ELF-1 (cell line): ENCODE measurements around the gene CCDC187.

Experiments
- DNase-seq: peaks from one replicate; pipeline ENCODE4 v3.0.0-alpha.2; 2016; ENCODE audit warnings: low read depth, low spot score

The CCDC187 gene

DNA sequence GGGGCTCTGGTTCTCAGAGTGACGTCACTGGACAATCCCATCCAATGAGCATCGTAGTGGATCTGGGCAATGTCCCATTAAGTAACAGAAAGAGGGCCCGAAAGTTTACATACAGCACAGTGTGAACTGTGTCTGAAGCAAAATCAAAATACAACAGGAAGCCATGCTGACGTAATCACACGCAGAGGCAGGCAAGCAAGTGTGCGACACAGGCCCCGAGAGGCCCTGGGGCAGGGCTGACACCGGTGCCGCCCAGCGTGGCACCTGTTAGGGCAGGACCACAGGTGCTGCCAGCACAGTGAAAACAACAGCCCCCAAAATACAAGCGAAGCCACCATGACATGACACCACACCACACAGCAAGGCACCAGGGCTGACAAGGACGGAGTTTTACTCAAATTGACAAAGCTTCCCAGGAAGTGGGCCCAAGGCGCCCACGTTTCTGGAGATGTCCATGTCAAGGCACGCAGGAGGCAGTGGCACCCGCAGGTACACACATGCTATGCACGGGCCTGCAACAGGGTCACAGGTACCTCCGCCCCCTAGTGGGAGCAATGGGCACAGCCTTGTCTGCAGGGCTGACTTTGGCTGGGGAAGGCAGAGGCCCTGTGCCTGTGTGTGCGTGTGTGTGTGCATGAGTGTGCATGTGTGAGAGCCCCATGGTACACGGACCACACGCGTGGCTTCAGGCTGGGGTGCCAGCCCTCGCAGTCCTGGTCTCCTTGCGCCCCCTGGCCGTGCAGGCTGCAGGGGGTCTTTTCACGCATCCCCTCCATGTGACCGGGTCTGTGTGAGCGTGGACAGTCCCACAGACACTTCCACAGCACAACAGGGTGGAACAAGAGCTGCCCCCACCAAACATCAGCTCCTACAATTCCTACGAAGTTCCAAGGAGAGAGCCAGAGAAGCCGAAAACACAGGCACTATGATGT, 77.9 kb downstream of the CCDC187 start:
- peak; percentile 81 for DNase-seq

DNA sequence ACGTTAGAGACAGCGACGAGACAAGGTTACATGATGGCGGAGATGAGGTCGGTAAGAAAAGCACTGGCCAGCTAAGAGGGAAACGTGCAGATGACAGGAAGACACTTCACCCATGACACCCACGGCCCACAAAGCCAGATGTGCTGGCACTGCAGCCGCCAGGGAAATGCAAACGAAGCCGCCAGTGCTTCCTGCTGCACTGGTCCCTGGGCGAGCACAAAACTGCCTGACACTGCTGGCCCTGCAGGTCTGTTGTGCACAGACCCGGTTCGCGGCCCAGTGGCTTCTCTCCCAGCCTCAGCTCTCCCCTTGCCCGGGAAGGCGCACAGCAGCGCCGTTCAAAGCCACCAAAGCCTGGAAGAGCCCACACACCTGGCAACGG, 78.5 kb downstream of the CCDC187 start:
- no peak for DNase-seq

DNA sequence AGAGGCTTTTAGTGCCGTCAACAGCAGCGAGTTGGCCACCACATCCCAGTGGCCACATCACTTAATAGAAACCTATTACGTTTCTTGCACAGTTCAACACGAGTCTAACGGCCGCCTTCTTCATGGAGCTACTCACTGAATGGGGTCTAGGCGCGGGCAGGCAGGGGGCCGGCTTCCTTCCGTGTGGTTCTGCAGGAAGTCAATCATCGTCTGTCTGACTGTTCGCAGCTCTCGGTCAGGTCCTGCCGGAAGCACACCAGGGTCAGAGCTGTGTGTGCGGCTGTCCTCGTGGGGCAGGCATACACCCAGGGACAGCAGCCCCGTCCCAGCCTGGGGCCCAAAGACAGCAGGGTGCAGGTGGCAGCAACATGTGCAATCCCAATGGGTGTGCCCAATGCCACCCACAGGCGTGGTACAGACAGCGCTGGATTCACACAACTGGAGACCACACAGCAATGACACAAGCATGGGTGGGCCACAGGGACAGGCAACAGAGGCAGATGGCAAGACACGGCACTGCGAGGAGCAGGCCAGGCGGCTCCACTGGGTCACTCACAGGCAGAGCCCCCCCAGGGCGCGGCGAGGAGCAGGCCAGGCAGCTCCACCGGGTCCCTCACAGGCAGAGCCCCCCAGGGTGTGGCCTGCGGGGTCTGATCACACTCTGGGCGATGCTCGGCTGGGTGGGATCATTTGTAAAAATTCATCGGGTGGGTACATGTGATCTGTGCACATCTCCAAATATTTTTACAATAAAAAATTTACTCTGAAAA, 79.8 kb downstream of the CCDC187 start:
- no peak for DNase-seq

DNA sequence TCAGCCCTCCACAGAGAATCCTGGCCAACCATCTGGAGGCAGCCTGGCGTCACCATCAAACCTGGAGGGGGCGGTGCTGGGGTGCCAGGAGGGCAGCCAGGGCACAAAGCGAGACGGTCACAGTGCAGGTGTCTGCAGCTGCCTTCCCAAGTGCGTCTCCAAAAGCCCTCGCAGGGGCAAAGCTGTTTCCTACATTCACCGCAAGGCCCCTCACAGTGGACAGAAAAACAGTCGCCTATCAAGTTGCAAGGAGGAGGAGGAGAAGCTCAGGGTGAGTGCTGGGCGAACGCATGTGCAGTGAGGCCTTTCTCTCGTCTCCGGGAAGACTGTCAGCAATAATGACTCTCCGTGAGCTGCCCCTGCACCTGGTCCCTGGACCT, 81.0 kb downstream of the CCDC187 start:
- no peak for DNase-seq

DNA sequence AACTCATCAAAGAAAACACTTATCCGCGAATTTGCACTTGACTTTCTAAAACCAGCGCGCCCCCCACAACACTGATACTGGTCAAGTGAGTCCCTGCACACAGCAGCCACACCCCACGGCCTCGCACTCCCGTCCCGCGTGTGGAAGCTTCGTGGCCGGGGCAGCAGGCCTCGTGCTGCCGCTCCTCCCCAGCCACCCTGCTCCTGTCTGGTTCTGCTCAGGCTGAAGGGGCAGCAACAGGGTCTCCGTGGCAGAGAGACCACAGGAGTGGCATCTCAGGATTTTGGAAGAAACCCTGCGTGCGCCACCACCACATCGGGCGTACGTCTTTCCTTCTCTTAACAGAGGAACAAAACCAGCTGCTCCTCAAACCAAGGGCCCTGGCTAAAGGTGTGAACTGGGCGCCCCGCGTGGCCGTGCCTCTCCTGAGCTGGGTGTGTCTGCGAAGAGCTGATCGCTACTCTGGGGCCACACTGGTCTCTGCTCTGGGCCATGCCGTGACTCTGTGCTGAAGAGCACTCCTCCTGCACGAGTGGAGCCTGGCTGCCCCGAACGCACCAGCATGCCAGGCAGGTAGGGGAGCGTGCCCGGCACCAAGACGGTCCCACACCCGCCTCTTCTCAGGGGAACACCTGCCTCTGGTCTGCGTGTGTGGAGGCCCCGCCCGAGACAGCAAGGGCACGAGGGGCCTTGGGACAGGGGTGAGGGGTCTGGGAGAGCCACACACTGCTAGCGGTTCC, 81.6 kb downstream of the CCDC187 start:
- no peak for DNase-seq

DNA sequence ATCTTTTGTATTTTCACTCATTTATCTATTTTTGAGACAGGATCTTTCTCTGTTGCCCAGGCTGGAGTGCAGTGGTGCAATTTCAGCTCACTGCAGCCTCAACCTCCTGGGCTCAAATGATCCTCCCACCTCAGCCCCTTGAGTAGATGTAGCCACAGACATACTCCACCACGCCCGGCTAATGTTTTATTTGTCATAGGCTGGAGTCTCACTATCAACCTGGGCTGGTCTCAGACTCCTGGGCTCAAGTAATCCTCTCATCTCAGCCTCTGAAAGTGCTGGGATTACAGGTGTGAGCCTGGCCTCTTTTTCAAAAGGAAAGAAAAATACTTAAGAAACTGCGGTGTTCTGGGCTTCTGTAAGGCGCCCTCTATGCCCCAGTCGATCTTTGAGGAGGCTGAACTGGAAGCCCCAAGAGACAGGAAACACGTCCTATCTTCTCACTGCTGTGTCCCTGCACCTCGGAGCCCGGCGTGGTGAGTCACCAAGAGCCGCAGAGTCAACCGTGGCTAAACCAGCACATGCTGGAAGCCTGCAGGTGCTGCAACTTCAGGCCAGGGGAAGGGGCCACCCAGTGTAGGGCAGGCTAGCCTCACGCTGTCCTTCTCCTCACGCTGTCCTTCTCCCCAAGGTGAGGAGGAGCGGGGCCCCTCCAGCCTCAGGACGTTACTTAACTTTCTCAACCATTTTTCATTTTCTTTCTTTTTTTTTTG, 83.7 kb downstream of the CCDC187 start:
- no peak for DNase-seq

DNA sequence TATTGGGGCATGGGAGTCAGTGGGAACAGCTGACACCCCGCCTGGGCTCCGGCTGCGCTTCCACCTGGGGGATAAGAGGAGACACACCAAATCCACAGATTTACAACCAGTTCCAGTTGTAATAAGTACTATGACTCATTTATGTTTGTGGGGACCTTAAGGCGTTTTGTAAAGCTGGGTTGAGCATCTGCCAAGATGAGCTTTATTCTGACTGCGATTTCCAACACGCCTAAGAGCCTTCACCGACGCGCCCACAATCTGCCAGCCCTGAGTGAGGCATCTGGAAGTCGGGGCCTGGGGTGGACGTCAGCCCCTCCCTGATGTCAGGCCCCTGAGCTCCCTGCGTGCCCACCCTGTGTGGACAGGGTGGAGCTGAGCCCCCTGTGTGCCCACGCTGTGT, 84.6 kb downstream of the CCDC187 start:
- DNase-seq, result no peak

DNA sequence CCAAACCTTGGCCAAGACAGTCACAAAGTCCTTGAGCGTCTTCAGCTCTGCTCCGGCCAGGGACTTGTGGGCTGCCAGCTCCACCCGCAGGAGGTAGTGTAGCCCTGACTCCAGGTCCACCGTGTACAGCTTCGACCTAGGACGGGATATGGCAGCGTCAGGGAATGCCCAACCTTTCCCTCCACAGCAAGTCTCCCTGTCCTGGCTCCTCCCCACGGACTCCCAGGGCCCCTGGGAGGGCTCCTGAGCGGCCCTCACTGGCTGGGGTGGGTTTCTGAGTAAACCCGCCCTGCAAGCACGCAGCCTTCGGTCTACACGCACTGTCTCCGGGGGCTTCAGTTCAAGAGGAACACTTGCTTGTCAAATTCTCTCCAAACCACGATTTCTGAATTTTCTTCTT, 85.2 kb downstream of the CCDC187 start:
- no peak for DNase-seq

DNA sequence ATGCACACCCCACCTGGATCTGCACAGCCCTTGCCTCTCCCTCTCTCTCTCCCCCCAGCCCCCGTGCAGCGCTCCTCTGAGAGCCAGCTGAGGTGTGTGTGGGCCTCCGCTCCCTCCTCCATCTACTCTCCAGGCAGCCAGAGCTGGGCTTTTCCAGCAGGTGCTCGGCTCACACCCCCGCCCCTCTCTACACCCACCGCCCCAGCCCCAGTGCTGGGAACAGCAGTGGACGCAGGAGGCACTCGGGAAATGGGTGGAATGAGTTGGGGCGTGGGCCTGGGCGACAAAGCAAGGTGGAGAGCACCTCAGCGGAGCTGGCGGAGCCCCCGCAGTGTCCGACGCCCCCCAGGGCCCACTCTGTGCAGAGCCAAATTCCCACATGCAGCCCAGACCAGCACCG, 85.6 kb downstream of the CCDC187 start:
- no peak for DNase-seq

DNA sequence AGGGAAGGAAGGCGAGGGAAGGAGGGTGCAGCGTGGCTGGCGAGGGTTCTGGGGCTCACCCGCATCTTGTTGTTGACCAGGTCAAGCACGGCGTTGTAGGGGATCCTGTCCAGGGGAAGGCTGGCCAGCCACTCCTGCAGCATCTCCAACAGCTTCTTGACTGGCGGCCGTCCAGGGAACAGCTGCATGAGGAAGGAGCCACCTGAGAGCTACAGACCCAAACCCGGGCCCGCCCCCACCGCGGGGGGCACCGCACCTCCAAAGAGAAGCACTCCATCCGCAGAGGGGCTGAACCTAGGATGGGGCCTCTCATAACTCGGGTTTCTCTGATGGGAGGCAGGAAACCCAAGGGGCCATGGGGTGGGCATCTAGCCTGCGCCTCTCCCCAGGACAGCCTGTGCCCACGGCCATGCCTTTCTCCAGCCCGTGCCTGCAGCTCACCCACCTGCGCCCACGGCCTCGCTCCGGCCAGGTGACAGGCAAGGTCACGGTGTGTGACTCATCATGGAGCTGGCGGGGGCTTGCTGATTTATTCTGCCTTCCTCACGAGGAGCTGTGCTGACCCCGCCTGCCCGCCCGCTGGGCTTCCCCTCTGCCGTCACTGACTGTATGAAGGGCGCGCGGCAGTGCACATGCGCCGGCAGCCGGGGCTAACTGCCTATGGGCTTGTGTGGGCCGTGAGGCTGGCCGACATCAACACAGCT, 87.2 kb downstream of the CCDC187 start:
- DNase-seq, result peak; percentile 76

DNA sequence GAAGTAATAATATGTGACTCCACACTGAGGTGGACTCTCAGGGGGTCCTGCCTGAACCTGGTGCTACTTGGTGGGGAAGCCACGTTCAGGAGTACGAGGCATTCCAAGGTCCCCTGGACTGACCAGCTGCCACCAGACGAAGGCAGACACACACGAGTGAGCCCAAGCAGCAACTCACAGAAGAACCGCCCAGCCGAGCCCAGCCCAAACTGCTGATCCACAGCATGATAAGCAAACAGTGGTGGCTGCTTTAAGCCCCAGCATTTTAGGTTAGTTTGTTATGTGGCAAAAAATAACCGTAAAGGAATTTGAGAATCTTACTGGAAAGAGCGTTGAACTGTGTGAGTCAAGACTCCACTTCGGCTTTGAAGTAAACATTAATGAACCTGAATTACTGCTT, 90.2 kb downstream of the CCDC187 start:
- no peak for DNase-seq

DNA sequence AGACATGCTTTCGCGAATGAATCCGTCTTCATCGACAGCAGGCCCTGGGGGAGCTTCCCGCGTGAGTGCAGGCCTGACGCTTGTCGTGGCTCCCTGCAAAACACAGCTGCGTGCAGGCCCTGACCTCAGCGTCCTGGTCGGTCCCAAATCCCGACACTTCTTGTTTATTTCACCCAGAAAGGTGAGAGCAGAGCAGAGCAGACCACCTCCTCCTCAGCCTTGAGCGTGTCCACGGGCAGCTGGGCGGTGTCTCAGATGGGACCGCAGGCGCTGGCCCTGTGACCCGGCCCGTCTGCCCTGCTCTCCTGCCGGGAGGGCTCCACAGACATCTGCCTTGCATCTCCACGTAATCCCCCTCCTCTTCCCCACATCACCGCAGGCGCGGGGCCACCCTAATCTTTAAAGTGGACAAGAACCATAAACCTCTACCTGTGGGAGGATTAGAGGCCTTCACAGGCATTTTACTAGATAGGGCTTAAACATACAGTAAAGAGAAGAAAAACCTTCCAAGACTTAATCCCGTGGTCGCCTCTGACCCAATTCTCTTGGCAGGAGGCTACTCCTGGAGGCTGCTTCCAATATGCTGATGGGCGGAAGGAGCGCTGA, 91.4 kb downstream of the CCDC187 start:
- DNase-seq, result no peak

DNA sequence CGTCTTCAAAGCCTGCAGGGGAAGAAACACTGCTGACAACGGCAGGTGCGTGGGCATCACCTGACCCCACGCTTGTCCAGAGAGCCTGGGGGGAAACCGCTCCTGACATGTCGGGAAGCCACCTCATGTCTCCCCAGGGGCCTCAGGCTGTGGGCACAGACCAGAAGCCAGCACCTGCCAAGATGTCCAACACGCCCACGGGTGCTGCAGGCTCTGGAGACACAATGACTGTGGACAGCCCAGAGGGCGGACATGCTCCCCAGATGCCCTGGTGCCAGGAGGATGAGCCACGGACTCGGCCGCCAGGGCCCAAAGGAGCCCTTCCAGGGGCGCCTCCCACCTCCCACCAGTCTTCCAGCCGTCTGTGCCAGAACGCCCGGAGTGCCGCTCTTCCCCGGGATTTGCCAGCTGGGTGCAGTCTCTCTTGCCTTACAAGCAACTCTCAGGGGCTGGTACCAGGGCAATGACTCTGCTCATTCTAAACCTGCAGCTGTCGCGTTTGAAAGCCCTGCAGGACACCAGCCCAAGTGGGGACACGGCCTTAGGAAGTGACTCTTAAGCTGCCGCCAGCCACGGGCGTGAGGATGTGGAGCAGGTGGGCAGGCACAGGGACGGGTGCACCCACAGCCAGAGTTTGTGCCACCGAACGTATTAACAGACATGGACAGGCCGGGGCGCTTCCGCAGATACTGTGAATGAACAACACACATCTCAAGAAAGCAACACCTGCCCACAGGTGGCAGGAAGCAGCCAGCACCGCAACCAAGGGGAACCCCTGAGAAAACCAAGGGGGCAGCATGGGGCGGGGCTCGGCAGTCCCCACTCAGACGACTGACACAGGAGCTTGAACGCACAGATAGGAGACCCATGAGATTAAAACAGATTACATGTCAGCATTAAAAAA, 92.2 kb downstream of the CCDC187 start:
- DNase-seq, result no peak

DNA sequence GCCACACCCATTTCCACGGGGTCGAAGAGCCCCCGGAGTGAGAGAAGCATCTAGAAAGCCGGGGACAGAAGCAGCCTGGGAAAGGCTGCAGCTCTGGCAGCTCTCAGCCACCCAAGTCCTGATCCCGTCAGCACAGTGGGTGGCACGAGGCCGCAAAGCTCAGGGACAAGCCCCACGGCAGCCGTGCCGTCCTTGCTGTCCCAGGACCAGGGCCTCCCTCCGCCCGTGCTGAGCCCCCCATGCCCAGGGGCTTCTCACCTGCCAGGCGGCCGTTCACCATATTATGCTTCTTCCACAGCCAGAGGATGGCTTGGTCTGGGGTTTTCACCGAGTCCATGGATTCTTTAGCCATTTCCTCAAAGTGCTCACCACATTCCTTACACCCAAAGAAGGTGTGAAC, 92.9 kb downstream of the CCDC187 start:
- no peak for DNase-seq

DNA sequence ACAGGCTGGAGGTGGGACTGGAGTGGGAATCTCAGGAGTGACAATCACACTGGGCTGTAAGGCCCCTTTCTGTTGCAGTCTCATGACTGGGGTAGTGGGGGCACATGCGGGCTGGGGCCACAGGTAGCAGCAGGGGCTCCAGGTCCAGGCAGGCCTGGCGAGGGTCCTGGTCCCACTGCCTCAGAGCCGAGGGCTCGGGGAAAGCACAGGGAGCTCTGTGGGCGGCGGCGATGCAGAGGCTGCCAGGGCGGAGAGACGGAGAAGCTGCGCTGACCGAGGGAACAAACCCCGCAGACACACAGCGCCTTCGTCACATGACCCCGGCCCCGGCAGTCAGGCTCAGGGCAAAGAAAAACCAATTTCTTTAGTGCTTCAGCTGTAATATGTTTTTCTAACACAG, 93.6 kb downstream of the CCDC187 start:
- no peak for DNase-seq

DNA sequence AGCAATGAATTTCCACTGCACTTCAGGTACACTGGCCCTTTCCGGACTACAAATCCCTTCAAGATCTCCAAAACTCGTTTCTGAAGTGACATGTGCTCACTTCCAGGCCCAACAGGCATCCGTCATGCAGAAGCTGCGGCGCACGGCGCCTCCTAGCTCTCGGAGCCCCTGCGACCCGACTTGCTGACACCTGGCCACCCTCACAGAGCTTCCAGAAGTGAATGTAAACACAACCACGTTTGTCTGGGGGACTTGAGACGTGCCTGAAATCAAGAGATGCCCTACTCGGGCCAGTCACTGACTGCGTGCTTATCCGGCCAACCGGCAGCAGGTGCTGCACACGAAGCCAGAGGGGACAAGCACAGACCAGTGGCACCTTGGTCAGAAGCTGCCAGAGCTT, 94.1 kb downstream of the CCDC187 start:
- no peak for DNase-seq

DNA sequence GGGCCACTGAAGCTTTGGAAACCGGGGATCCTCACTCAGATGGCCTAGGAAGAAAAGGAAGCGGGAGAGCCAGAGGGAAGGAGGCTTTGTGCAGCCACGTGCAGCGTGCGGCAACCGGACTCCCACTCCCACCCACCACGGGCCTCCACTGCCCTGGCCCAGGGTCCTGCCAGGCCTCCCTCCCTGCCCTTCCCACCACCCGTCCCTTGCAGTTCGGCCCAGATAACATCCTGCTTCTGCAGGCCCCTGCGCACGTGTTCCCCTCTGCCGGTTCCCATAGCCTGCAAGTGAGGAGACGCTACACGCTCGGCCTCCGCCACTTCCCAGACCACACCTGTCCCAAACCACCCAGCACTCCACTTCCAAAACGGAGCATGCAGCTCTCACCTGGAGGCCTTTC, 94.7 kb downstream of the CCDC187 start:
- DNase-seq, result no peak

DNA sequence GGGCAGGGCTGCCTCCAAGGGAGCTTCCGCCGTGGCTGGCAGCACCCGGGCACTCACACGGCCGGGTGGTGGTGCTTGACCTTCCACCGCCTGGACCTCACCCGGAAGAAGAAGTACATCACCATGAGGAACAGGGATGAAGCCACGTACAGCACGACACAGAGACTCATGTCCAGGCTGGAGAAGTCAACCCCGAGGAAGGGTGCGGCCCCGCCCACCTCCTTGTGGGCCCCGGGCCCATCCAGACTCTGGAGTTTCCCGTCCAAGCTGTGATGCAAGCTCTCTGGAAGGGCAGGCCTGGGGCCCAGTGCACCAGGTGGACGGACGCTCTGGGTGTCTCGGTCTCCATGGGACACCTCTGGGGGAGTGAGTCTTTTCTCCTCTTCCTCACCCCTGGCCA, 95.2 kb downstream of the CCDC187 start:
- no peak for DNase-seq

DNA sequence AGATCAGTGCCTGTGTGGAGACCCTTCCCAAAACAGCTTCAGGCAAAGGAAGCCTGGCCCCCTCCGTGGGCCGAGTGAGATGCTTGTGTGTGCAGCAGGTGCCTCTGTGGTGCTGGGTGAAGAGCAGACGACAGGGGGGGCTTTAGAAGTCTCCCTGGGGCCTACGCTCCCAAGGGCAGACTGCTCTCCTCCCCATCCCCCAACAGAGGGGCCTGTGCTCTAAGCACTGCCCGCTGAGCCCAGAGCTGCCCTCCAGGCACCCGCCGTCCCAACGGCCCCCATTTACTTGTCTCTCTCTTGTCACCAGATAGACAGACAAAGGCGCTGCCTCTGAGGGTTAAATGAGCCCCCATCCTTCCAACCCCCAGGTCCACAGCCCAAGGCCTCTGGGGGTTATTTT, 96.3 kb downstream of the CCDC187 start:
- peak; percentile 55 for DNase-seq
